GM21737 (cell line): Measurements from ENCODE around the gene TRIM44.

Experiments
- ATAC-seq: cut with Tn5 transposase; IDR thresholded peaks from one replicate; pipeline ENCODE4 v1.9.1; 2021; ENCODE audit warnings: mild to moderate bottlenecking, moderate library complexity; ENCODE audit not compliant: unreplicated experiment

The TRIM44 gene, protein sequence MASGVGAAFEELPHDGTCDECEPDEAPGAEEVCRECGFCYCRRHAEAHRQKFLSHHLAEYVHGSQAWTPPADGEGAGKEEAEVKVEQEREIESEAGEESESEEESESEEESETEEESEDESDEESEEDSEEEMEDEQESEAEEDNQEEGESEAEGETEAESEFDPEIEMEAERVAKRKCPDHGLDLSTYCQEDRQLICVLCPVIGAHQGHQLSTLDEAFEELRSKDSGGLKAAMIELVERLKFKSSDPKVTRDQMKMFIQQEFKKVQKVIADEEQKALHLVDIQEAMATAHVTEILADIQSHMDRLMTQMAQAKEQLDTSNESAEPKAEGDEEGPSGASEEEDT

DNA sequence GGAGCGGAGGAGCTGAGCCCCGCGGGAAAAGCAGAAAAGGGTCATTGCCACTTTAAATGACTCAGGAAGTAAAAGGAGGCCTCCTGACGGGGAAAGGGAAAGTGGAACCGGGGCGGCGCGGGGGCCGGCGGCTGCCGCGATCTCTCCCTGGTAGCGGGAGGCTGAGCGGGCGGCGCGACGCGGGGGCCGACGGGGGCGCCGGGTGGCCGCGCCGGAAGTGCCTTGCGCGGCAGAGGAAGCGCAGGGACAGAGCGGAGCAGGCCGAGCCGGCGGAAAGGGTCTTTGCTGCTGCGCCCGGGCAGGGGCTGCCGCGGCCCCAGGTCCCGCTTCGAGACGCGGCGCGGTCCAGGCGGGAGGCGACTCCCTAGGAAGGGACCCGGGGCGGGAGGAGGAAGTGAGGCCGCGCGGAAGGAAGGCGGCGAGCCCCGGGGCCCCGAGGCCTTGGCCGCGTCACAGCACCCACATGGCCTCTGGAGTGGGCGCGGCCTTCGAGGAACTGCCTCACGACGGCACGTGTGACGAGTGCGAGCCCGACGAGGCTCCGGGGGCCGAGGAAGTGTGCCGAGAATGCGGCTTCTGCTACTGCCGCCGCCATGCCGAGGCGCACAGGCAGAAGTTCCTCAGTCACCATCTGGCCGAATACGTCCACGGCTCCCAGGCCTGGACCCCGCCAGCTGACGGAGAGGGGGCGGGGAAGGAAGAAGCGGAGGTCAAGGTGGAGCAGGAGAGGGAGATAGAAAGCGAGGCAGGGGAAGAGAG lies at the start of gene TRIM44:
TSS of gene TRIM44 (plus strand) at position 127 of the 759 bp plus-strand sequence. CDS start at position 464, 337 bp downstream.
- ATAC-seq: peak; percentile 92

DNA sequence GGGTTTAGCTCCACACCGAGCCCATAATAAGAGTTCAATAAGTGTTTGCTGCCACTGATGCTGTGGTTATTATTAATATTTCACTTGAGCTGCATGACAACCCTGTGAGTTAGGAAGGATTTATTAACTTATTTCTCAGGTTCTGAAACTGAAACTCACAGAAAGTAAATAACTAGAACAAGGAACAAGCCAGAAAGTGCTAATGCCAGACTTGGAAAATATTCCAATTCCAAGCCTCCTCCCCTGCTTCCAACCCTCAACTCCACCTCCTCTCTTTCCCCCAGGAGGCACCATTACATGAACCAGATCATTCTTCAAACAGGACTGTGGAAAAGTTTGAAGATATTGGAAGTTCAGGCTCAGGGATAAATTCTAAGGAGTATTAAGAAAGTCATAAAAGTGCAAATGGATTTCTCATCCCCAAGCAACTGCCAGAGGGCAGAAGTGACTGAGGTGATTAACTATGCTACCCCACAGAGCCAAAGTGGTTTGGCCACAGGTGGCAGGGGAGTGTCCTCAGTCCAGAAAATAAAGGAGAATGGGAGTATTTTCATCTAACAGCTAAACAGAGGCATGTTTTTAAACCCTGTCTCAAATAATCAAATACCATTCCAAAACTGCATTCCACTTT lies 47.5 kb upstream of the TRIM44 start:
- no peak for ATAC-seq

DNA sequence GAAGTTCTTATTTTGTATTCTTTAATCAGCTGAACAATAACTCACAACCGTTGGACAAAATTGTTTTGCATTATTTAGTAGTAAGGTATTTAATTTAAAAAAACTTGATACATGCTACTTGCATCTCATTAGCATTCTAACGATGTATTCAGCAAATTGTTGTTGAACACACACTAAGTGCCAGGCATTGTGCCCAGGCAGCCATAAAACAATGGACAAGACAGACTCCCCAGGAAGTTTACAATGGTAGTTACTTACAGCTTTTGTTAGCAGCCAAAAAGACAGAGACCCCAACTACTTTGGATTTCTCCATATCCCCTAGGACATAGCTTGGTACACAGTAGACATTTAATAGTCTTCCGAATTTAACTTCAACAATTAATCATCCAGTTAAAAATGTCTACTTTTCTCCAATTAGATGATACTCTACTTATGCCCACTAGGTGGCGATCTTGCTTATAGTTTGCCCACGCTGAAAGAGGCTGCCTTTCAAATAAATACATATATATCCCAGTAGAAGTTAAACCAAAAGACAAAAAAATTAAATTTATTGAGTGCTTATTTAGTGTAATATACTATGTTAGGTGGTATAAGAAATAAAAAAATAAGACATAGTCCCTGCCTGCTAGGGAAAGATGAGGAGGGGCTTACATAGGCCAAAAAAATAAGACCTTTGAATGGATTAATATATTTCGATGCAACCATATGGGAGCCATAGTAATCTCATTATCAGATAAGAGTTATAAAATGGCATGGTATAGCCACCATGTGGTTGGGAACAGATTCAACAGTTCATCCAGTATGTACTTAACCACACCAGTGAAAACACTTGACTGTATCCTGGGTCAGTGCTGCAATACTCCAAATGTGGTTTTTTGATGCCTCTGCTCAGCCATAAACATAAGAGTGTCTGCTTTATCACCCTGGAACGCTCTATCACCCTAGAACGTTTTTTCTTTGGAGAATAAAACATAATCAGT lies 46.4 kb upstream of the TRIM44 start:
- ATAC-seq: no peak

DNA sequence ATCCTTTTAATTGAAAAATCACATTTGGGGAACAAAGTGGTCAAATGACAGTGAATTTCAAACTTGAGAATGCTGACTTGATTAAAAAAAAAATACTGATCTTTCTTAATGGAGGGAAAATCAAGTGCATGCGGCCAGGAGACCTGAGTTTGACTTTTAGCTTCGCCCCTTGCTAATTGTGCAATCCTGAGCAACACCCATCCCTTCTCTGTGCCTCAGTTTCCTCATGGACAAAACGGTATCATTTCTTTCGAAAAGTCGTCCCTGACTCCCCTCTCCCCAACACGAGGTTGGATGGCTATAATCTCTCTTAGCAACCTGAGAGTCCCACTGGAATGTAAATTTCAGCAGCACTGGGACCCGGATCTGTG lies 45.3 kb upstream of the TRIM44 start:
- no peak for ATAC-seq

DNA sequence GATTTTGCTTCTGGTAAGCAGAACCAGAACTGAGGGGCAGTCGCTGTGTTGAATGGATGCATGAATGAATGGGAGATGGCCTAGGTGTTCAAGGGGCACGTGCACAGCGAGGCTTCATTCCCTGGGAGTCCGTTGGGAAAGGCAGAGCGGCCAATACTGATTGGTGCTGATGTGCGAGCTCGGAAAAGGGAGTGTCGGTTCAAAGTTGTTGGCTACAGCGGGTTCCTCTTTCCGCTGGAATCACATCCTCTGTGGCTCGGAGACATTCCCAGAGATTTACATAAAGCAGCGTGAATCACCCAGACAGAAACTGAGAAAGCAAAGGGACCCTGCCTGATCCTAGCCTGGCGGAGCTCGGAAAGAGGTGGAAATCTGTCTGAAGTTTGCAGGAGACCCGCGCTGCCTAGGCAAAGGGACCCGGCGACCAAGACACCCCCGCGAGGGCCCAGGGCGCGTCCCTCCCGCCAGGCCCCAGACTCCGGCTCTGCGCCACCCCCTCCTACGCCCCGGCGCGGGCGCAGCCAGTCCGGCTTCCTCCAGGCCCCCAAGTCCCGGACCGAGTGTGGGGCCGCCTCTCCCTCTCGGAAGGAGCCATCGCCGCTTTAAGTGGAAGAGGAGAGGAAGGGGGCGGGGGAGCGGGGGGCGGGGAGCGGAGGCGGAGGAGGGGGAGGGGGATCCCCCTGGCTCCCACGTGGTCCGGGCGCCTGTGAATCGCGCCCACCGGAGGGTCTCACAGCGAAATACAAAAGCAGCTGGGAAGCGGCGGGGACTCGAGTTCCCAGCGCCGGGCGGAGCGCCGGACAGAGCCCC lies 44.7 kb upstream of the TRIM44 start, which contains the start of gene FJX1:
TSS of gene FJX1 (plus strand) at position 774 of the 810 bp plus-strand sequence. CDS start 177 bp downstream, outside the sequence.
- peak; percentile 41 for ATAC-seq

DNA sequence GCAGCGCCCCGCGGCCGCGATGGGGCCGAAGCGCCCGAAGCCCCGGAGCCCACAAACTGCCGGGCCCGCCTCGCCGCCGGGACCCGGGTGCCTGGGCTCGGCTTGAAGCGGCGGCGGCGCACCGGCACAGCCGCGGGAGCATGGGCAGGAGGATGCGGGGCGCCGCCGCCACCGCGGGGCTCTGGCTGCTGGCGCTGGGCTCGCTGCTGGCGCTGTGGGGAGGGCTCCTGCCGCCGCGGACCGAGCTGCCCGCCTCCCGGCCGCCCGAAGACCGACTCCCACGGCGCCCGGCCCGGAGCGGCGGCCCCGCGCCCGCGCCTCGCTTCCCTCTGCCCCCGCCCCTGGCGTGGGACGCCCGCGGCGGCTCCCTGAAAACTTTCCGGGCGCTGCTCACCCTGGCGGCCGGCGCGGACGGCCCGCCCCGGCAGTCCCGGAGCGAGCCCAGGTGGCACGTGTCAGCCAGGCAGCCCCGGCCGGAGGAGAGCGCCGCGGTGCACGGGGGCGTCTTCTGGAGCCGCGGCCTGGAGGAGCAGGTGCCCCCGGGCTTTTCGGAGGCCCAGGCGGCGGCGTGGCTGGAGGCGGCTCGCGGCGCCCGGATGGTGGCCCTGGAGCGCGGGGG lies 44.0 kb upstream of the TRIM44 start:
- ATAC-seq: peak; percentile 38

DNA sequence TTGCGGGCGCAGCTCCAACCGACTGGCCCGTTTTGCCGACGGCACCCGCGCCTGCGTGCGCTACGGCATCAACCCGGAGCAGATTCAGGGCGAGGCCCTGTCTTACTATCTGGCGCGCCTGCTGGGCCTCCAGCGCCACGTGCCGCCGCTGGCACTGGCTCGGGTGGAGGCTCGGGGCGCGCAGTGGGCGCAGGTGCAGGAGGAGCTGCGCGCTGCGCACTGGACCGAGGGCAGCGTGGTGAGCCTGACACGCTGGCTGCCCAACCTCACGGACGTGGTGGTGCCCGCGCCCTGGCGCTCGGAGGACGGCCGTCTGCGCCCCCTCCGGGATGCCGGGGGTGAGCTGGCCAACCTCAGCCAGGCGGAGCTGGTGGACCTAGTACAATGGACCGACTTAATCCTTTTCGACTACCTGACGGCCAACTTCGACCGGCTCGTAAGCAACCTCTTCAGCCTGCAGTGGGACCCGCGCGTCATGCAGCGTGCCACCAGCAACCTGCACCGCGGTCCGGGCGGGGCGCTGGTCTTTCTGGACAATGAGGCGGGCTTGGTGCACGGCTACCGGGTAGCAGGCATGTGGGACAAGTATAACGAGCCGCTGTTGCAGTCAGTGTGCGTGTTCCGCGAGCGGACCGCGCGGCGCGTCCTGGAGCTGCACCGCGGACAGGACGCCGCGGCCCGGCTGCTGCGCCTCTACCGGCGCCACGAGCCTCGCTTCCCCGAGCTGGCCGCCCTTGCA lies 43.3 kb upstream of the TRIM44 start:
- ATAC-seq: peak; percentile 32

DNA sequence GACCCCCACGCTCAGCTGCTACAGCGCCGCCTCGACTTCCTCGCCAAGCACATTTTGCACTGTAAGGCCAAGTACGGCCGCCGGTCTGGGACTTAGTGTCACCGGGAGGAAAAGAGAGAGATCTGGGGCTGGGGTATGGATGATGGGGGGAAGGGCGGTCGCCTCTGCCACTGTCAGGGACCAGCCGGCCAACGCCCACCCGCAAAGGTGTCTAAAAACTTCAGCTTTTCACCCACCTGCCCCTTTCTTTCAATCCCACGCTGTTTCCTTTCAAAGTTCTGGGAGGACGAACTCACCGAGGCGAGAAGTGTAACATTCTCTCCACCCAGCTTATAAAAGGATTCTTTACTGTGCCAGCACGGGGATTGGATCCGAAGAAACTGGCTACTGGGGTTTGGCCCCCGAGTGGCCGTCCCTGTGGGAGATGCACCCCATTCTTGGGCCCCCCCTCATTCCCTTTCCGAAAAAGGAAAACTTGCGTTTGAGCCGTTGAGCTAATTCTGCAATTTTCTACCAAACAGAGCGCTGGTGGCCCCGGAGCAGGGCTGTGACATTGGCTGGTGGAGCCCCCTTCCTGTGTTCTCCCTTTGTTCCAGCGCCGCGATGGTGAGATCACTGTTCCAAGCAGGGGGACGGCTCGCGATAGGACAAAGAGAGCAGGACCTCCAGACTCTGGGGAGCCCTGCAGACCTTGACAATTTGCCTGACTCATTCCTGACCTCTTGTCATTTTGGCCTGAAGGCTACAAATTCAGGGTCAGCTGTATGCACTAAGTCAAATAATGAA lies 42.5 kb upstream of the TRIM44 start:
- ATAC-seq: no peak

DNA sequence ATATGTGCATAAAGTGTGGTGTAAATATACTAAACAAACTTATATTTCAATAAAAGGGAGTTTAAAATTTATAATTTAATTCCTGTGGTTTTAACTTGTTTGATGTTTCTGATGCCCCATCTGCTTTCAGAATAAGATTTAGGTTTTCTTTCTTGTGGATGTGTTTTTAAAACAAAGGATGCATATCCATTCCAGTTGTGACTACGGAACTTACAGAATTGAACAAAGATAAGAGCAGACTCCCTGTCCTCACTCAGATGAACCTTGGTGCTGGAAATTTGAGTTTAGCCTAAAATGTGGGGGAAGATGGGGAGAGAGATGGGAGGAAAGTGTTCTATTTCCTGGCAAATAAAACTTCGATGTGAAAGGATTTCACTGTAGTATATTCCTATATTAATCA lies 41.8 kb upstream of the TRIM44 start:
- no peak for ATAC-seq

DNA sequence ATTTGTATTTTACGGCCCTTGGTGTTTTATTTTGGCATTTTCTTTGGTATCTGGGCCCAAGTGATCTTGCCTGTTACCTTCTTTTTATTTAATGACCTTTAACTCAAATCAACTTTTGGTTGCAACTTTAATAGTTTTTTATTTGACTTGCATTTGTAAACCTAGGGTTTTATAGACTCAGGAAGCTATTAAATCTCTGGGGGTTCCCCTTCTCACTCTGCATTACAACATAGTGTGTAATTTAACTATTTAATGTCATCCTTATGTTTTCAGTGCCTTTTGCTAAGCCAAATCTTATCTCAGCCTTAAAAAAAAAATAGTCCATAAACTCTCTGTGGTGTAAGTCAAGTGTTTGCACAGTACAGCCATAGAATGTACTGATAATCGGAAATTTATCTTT lies 41.0 kb upstream of the TRIM44 start:
- no peak for ATAC-seq

DNA sequence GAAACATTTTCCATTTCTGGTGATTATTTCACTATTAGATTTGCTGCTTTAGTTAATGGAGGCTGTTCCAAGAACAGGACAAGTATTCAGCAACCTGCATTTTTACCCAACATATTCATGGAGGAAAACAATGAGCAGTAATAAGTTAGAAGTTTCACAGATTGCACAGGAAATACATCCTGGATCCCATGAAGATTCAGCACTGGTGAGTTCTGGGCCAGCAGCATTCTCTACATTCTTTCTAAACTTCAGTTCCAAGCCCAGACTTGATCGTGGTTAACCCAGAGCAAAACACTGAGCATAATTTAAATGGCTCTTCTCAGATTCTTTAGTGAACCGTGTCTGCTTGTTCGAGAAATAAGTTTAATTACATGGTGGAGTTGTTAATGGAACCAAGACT lies 40.5 kb upstream of the TRIM44 start:
- no peak for ATAC-seq

DNA sequence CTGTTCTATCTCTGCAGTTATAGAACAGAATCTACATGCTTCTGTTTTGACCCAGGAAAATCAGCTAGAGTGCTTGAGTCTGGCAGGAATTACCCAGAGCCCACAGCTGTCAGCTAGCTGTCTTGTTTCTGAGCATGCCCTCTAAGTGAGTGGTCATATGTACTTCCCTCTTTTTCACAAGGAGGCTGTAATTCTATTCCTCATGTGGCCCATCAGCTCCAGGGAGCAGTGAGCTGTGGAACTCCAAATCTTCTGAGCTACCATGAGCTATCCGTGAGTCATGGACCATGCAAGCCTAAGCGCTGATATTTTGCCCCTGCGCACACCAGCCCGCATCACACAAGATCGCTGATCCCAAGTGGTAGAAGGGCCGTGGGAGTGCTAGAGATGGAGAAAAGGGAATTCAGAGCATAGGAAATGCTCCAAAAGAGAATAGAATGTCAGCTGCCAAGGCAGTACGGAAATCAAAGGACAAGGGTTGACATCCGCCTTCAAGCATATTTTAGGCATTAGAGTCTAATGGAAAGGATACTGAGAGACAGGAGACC lies 38.9 kb upstream of the TRIM44 start:
- no peak for ATAC-seq

DNA sequence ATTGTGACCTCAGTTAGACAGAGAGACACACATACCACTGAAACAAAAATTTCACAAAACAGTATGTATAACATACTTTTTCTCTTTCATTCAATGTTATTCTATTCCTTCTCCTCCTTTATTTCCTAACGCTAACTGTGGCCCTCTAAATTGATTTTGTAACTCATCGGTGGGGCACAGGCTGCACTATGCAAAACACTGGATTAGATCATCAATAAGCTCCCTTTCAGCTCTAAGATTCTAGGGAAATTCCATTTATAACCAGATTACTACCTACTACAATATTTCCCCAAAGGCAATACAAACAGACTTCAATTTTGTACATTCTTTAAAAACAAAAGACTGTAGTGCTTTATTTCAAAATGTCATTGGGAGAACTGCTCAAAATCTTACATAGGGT lies 38.3 kb upstream of the TRIM44 start:
- ATAC-seq: no peak

DNA sequence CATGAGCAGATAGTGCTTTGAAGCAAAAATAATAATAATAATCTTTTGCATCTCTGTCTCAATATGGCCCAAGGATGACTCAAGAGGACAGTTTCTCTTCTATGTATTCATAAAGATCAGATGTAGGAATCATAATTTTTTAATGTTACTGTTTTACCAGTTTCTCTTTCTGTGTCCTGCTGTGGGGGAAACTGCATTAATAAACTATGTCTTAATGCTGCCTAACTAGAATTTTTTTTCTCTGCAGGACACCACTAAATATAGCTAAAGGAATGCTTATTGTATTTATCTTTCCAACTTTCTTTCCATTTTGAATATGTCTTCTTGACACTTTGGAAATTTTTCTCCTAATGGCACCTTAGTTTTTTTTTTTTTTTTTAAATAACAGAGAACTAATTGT lies 37.8 kb upstream of the TRIM44 start:
- ATAC-seq: no peak

DNA sequence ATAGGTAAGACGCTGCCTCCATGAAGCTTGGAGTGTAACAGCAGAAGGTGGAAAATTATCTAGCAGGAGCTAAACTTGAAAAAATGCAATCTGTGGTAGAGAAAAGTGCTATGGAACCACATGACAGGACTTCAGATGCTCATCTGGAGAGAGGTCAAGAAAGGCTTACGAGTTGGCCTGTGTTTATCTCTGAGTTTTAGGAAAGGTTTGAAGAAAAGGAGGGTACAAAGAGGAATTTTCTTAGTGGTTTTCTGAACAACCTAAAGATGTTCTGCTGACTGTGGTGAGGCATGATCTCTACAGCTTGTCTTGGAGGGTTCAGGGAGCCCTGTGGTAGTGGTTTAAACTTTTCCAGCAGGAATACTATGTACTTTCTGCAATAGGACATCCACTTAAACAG lies 36.1 kb upstream of the TRIM44 start:
- ATAC-seq: no peak

DNA sequence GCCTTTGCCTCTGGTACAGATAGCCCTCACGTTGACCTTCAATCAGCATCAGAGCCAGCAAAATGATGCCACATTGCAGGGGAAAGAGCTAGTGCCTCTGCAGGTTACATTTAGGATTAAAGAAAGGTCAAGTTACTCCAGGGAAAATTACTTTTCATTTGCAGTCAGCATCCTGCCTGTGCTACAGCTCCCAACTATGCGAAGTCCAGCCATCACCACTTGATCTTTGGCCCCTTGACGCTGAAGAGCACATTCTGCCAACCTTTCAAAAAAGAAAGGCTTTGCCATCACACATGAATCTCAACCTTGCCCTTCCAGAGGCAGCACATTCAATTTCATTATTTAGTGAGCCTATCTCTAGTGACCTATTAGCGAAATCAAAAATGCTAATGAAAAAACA lies 33.1 kb upstream of the TRIM44 start:
- ATAC-seq: no peak

DNA sequence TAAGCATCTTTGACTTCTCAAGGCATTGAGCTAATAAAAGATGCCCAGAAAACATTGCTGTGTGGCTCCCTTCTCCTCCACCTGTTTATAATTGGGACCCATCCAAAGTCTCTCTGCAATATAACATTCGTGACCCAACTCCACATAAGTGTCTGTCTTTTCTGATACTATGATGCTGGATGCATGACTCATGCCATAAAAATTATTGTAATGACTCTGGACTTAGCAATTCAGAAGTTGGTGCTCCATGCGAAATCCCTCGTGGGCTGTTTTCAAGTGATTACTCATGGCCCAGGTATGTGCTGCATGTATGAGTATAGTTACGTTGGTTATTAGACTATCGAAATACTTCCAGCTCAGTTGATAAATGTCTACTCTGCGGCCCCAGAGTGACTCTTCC lies 32.7 kb upstream of the TRIM44 start:
- ATAC-seq: no peak

DNA sequence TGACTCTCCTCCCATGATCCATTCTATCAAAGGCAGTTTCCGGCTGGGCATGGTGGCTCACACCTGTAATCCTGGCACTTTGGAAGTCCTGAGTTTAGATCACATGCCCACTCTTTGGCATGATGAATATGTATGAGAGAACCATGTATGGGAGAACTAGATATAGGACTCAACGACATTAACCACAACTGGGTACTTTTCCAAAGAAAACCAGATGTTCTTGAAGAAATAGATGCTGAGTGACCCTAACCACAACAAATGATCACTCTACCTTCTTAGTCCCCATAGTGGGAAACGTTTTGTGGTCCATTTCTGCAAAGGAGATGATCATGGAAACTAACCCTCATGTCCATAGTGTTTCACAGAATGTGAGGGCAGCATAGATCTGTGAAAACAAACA lies 30.7 kb upstream of the TRIM44 start:
- ATAC-seq: no peak
